ENCODE results near the gene TOMM5.

GRCh38 chr9:37596504-37596903 is 4.1 kb upstream of the TOMM5 start:
- TF ChIP-seq EZH2 (IDR thresholded peaks at IDR 0.05; ENCODE audit: low read length, missing control alignments) = no peak
- TF ChIP-seq CTCF (conservative IDR thresholded peaks at IDR 0.05 in 1 of 2, IDR thresholded peaks at IDR 0.05 in 1 of 2; ENCODE audit: low read depth in 1 of 2, low read length in 2 of 2) = no peak
